SKM-1 treated with dmso at 0.1 percent for 144 hours (cell line): Measurements from ENCODE around the gene RASSF7.

Source experiments
- DNase-seq: peaks from one replicate; lab custom pipeline; 2025; ENCODE audit not compliant: unreplicated experiment; lab: John Stamatoyannopoulos, UW

RASSF7 gene

DNA sequence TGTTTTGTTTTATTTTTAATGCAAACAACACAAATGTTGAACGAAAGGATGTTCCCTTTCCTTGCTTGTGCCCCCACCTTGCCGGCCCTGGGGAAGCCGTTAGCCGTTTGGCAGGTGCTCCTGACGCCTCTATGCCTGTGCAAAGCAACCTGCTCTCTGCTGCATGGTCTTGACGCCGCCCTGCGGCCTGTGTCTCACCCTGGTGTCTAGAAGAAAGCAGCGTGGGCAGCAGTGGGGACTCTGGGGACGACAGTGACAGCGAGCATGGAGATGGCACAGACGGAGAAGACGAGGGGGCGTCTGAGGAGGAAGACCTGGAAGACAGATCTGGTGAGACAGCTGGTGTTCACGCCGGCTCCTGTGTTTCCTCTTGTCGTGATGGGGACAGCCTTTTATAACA is 21.0 kb downstream of the RASSF7 start:
- no peak for DNase-seq

- DNase-seq = no peak
These were observed 23.5 kb downstream of the RASSF7 start for GRCh38 chr11:584287-584686.

DNA sequence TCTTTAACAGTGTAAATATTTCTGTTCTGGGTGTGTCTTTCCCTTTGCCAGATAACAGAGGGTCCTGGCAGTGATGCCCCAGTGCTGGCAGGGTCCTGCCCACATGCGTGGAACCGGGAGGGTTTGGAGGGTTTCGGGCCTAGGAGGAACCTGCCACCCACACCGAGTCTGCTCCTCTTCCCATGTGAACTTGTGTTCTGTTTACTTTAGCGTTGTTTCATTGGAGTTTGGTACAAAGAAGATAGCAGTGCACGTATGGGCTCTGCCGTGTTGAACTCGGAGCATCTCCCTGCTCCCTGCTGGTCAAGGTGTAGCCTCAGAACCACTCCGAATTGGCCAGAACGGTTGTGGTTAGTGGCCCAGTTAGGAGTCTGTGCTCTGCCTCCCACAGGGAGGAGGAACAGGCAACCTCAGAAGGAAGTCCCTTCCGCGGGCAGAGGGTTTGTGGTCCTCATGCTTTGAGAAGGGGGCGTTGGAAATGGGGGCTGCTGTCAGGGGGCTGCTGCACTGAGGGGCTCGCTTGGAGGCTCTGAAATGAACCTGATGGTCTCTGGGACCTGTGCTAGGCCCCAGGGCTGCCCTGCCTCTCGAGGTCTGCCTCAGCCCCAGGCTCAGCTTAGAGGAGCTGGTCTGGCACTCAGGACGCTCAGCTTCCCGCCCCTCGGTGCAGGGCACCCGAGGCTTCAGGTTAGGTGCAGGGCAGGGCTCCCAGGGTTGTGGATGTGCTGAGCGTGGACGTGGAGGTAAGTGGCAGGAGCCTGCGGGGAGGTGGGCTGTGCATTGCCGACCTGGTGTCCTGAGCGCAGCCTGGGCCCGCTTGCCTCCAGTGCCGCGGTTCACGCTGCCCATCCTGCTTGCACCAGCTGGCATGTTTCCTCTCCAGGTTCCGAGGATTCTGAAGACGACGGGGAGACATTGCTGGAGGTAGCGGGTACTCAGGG is 25.9 kb downstream of the RASSF7 start:
- no peak for DNase-seq

DNA sequence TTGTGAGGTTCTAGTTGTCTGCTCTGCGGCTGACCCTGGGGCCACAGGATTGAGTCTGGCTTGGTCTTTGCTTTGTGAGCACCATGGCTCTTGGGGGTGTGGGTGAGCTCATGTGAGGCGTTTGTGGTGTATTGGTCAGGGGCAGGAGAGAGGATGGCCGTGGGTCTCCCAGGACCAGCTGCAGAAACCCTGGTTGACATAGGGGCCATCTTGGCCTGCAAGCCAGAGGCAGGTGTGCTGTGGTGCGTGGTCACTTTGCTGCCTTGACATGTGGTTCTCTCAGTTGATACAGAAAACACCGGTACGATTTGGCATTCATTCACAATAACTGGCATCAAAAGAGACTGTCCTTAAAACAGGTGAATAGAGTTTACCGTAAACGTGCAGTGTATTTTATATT is 26.8 kb downstream of the RASSF7 start:
- no peak for DNase-seq

DNA sequence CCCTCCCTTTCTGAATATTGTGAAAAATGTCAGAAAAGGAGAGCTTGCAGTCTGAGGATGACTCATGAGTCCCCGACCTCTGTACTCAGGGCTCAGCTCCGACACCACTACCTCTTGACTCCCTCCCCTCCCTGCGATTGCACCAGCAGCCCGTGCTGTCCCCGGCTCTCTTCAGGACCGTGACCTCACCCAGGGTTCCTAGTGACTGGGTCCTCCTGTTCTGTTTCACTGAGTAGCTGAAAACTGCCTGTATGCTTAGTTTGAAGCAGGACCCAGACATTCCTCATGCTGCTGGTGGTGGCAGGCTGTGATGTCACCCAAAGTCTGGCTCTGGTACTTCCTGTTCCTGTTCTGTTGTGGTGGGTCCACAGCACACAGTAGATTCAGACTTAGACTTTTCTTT is 27.2 kb downstream of the RASSF7 start:
- DNase-seq = peak; percentile 68

DNA sequence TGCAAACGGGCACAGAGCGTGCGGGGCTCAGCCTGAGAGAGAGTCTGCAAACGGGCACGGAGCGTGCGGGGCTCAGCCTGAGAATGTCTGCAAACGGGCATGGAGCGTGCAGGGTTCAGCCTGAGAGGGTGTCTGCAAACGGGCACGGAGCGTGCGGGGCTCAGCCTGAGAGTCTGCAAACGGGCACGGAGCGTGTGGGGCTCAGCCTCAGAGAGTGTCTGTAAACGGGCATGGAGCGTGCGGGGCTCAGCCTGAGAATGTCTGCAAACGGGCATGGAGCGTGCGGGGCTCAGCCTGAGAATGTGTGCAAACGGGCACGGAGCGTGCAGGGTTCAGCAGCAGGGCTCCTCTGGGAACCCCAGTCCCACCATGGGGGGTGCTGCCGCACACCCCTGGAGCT is 29.0 kb downstream of the RASSF7 start:
- DNase-seq = no peak

GRCh38 chr11:590997-591396 is 30.2 kb downstream of the RASSF7 start:
- DNase-seq = no peak

- no peak for DNase-seq
These were observed 31.7 kb downstream of the RASSF7 start for GRCh38 chr11:592501-592900.

DNA sequence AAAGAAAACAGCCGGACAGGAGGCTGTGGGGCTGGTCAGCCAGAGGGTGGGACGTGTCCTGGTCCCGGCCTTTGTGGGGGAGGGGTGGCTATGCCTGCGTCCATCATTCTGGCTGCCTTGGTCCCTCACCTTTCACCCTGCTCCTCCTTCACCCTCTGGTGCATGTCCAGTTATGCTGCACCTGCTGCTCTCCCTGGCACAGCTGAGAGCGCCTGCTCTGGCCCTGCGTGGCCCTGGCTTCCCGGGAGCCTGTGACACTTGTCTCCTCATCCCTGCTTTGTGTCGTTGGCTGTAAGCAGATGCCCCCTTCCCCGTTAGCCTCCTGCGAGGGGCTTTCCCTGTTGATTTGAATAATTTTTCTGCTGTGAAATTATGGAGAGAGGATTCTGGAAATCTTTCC is 32.1 kb downstream of the RASSF7 start:
- DNase-seq = no peak

- DNase-seq = no peak
These were observed 32.6 kb downstream of the RASSF7 start for GRCh38 chr11:593347-593746.

DNA sequence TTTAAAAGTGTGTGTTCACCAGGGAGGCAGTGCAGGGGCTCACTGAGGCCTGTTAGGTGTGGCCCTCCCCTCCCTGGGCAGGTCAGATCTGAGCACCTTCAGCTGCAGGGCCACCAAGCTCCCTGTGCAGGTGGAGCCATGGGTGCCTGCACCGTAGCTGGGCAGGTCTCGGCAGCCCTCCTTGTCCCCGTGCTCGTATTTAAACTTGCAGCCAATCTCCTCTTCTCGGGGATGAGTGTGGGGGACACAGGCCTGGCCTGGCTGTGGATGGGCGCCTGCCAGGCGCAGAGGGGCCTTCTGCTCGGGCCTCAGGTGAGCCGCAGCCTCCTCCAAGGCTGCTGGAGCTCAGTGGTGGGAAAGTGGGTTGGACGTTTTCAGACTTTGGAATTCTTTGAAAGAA is 34.6 kb downstream of the RASSF7 start:
- DNase-seq = no peak

GRCh38 chr11:596374-596773 is 35.6 kb downstream of the RASSF7 start:
- DNase-seq = no peak

DNA sequence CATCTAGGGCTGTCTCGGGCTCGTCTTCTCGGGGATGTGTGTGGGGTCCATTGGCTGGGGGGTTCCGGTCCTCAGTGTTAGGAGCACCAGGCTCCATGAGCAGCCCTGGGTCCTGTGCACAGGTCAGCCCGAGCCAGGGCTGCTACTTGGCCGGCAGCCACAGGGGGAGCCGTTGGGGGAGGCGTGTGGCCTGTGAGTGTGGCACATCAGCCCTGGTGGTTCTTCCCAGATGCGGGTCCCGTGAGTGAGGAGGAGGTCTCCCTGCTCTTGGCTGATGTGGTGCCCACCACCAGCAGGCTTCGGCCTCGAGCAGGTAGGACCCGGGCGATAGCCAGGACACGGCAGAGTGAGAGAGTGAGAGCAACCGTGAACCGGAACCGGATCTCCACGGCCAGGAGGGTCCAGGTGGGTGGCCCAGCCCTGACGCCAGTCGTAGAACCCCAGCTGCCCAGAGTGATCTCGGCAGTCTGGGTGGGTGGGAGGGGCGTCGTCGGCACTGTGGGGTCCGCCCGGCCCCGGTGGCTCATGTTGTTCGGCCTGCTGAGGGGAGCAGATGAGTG is 36.5 kb downstream of the RASSF7 start:
- DNase-seq = no peak

- no peak for DNase-seq
These were observed 37.4 kb downstream of the RASSF7 start for GRCh38 chr11:598005-598680.

- DNase-seq = no peak
These were observed 40.9 kb downstream of the RASSF7 start for GRCh38 chr11:601573-602245.

DNA sequence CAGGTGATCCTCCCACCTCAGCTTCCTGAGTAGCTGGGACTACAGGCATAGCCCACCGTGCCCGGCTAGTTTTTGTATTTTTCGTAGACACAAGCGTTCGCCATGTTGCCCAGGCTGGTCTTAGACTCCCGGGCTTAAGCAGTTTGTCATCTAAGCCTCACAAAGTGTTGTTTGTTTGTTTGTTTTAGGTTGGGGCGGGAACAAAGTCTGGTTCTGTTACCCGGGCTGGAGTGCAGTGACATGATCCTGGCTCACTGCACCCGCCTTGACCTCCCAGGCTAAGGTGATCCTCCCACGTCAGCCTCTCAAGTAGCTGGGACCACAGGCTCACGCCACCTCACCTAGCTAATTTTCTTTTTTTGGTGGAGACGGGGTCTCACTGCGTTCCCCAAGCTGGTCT is 42.4 kb downstream of the RASSF7 start:
- no peak for DNase-seq

GRCh38 chr11:605286-606129 is 44.7 kb downstream of the RASSF7 start:
- no peak for DNase-seq

GRCh38 chr11:606245-606644 is 45.5 kb downstream of the RASSF7 start:
- DNase-seq = no peak

- DNase-seq = no peak
These were observed 46.4 kb downstream of the RASSF7 start for GRCh38 chr11:607020-607780.
